Fibroblast of lung (primary cell): ENCODE measurements around the gene CDCP1.

Experiments
- EZH2 ChIP-seq: IDR thresholded peaks from 2 replicates; pipeline ENCODE4 v1.5.1; 2012; ENCODE audit warnings: low read length, control low read depth, mild to moderate bottlenecking; ENCODE audit errors: missing control alignments
- TF ChIP-seq, protein P1 (sequence below), 2 donors: IDR thresholded peaks in 1 of 2; conservative IDR thresholded peaks in 1 of 2; 1 replicate in 1 of 2; 2 replicates in 1 of 2; pipeline ENCODE4 v1.5.1; 2011 to 2012; ENCODE audit warnings: low read length in 2 of 2, control low read depth in 1 of 2, inconsistent platforms in 1 of 2, low read depth in 1 of 2, mild to moderate bottlenecking in 1 of 2

DNA sequence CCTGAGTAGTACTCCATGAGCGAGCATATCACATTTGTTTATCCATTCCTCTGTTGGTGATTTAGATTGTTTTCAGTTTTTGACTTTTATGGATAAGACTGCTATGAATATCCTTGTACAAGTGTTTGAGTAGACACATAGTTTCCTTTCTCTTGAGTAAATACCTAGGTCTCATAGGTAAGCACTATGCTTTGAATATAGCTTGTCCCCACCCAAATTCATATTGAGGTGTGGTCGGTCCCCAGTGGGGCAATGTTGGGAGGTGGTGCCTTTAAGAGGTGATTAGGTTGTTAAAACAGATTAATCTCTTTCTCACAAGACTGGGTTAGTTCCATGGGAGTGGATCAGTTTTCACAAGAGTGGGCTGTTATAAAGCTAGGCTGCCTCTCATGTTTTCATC is 42.8 kb downstream of the CDCP1 start:
- TF ChIP-seq, protein P1, sequence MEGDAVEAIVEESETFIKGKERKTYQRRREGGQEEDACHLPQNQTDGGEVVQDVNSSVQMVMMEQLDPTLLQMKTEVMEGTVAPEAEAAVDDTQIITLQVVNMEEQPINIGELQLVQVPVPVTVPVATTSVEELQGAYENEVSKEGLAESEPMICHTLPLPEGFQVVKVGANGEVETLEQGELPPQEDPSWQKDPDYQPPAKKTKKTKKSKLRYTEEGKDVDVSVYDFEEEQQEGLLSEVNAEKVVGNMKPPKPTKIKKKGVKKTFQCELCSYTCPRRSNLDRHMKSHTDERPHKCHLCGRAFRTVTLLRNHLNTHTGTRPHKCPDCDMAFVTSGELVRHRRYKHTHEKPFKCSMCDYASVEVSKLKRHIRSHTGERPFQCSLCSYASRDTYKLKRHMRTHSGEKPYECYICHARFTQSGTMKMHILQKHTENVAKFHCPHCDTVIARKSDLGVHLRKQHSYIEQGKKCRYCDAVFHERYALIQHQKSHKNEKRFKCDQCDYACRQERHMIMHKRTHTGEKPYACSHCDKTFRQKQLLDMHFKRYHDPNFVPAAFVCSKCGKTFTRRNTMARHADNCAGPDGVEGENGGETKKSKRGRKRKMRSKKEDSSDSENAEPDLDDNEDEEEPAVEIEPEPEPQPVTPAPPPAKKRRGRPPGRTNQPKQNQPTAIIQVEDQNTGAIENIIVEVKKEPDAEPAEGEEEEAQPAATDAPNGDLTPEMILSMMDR (conservative IDR thresholded peaks at IDR 0.05 in 1 of 2, IDR thresholded peaks at IDR 0.05 in 1 of 2; ENCODE audit: low read depth in 1 of 2, low read length in 2 of 2) = no peak
- TF ChIP-seq EZH2 = no peak
